GM12878 (cell line): ENCODE measurements around the gene PTPRN2. TPM values are rescaled to one million over a fixed set of nuclear protein-coding genes. Genes with fewer than 3 reads are reported as not detected.

Experiments used
- ATAC-seq: fragments of 200-7000 bp; cut with Tn5 transposase; 3 replicates; pipeline ENCODE4 v1.9.1; 2020; ENCODE audit warnings: mild to moderate bottlenecking, moderate library complexity
- BruUV-seq: library from RNA; stranded (reverse); fragments of 400-500 nt; replicated peaks from 2 replicates; lab custom pipeline; 2021; lab: Mats Ljungman, UMichigan
- CTCF ChIA-PET: fragments of 300-600 bp; sonication (Branson Sonifier 250); formaldehyde crosslinking; extraction: SDS; loops from one replicate; lab custom pipeline; 2021; ENCODE audit warnings: inconsistent platforms; lab: Yijun Ruan, JAX
- POLR2A ChIA-PET: fragments of 350-600 bp; formaldehyde crosslinking; extraction: SDS; loops from one replicate; lab custom pipeline; 2021; ENCODE audit warnings: inconsistent platforms; lab: Charles Lee
- RAD21 ChIA-PET: fragments of 300-600 bp; sonication (Branson Sonifier 250); formaldehyde crosslinking; loops from one replicate; lab custom pipeline; 2023; ENCODE audit warnings: antibody characterized with exemption; ENCODE audit not compliant: unreplicated experiment; lab: Charles Lee
- SMC1A ChIA-PET: fragments of 300-600 bp; sonication (Branson Sonifier 250); formaldehyde crosslinking; loops from one replicate; lab custom pipeline; 2023; ENCODE audit not compliant: unreplicated experiment, uncharacterized antibody; lab: Charles Lee
- DNase-seq: peaks from one replicate; pipeline ENCODE4 v3.0.0-alpha.2; 2011; ENCODE audit warnings: low read depth, low spot score
- FAIRE-seq: peaks from 3 replicates; lab custom pipeline; 2011; peaks lifted over from hg19 to GRCh38; lab: Jason Lieb, UNC
- H2AFZ ChIP-seq: 2 replicates; pipeline ENCODE4 v1.6.0; 2011; ENCODE audit warnings: low read depth, low read length, control low read depth; ENCODE audit not compliant: control insufficient read depth
- H3K27ac ChIP-seq: 2 replicates; pipeline ENCODE4 v1.5.1; 2011; ENCODE audit warnings: control low read depth; ENCODE audit not compliant: control insufficient read depth, insufficient read depth
- H3K27me3 ChIP-seq, 2 experiments: replicated peaks in 1 of 2; 2 replicates each; pipeline versions ENCODE4 v1.6.0 to v1.6.1; 2011; ENCODE audit warnings: low read length in 1 of 2; ENCODE audit not compliant: control insufficient read depth in 2 of 2, insufficient read depth in 2 of 2
- H3K36me3 ChIP-seq, 2 experiments: 2 replicates each; pipeline ENCODE4 v1.5.1; 2011; ENCODE audit warnings: low read length in 1 of 2; ENCODE audit not compliant: control insufficient read depth in 2 of 2, insufficient read depth in 2 of 2
- H3K4me1 ChIP-seq: 2 replicates; pipeline ENCODE4 v1.6.1; 2011; ENCODE audit warnings: mild to moderate bottlenecking, low read length, moderate library complexity, mixed read lengths; ENCODE audit not compliant: control insufficient read depth, insufficient read depth
- H3K4me2 ChIP-seq: 2 replicates; pipeline ENCODE4 v1.6.0; 2011; ENCODE audit warnings: control low read depth; ENCODE audit not compliant: control insufficient read depth, insufficient read depth
- H3K4me3 ChIP-seq: fragments of 200-600 bp; sonication (generic); 2 replicates; pipeline ENCODE4 v1.5.1; 2016
- H3K79me2 ChIP-seq: 2 replicates; pipeline ENCODE4 v1.6.0; 2011; ENCODE audit warnings: low read length; ENCODE audit not compliant: control insufficient read depth, insufficient read depth
- H3K9ac ChIP-seq: 2 replicates; pipeline ENCODE4 v1.8.0; 2011; ENCODE audit warnings: low read length, control low read depth, mixed read lengths; ENCODE audit not compliant: control insufficient read depth, insufficient read depth
- H3K9me3 ChIP-seq: replicated peaks from 3 replicates; pipeline ENCODE4 v1.5.1; 2011; ENCODE audit warnings: mild to moderate bottlenecking, low read length; ENCODE audit not compliant: control insufficient read depth, insufficient read depth
- H4K20me1 ChIP-seq: 2 replicates; pipeline ENCODE4 v1.6.0; 2011; ENCODE audit not compliant: control insufficient read depth, insufficient read depth
- ATF2 ChIP-seq: IDR thresholded peaks from 2 replicates; pipeline ENCODE4 v1.6.1; 2012; ENCODE audit warnings: low read length, inconsistent platforms
- ATF3 ChIP-seq: IDR thresholded peaks from 2 replicates; pipeline ENCODE4 v1.6.1; 2011; ENCODE audit warnings: low read depth, mild to moderate bottlenecking, low read length, moderate library complexity, borderline replicate concordance; ENCODE audit errors: extremely low read depth
- BMI1 ChIP-seq: fragments of 450-650 bp; IDR thresholded peaks from 2 replicates; pipeline ENCODE4 v1.6.1; 2016; ENCODE audit warnings: mild to moderate bottlenecking, moderate library complexity, borderline replicate concordance
- CTCF ChIP-seq, 3 experiments: IDR thresholded peaks in 2 of 3; conservative IDR thresholded peaks in 1 of 3; 2 replicates each; pipeline ENCODE4 v1.5.1; 2011; ENCODE audit warnings: low read depth in 3 of 3, low read length in 3 of 3, mild to moderate bottlenecking in 3 of 3, control low read depth in 2 of 3, moderate library complexity in 2 of 3, inconsistent platforms in 1 of 3, mixed read lengths in 1 of 3; ENCODE audit not compliant: control insufficient read depth in 2 of 3, insufficient read depth in 1 of 3; ENCODE audit errors: extremely low read depth in 1 of 3
- EP300 ChIP-seq, 2 experiments: fragments of 150-350 bp in 1 of 2; IDR thresholded peaks; 2 replicates each; pipeline ENCODE4 v1.6.1; 2011 to 2012; ENCODE audit warnings: low read depth in 2 of 2, low read length in 2 of 2, borderline replicate concordance in 1 of 2, improper control_type of control experiment in 1 of 2, inconsistent platforms in 1 of 2; ENCODE audit not compliant: control insufficient read depth in 1 of 2
- HDGF ChIP-seq: fragments of 450-650 bp; IDR thresholded peaks from 2 replicates; pipeline ENCODE4 v1.6.1; 2016; ENCODE audit warnings: antibody characterized with exemption
- MYC ChIP-seq: IDR thresholded peaks from 2 replicates; pipeline ENCODE4 v1.6.1; 2011; ENCODE audit warnings: mild to moderate bottlenecking, low read length, moderate library complexity, inconsistent platforms; ENCODE audit not compliant: insufficient read depth, insufficient replicate concordance, insufficient read length, severe bottlenecking
- PAX8 ChIP-seq: fragments of 450-650 bp; IDR thresholded peaks from 2 replicates; pipeline ENCODE4 v1.6.1; 2017; ENCODE audit warnings: mild to moderate bottlenecking, moderate library complexity
- PBX3 ChIP-seq: IDR thresholded peaks from 2 replicates; pipeline ENCODE4 v1.6.1; 2011; ENCODE audit warnings: mild to moderate bottlenecking, low read depth, low read length, moderate library complexity; ENCODE audit not compliant: insufficient replicate concordance
- POLR2AphosphoS5 ChIP-seq: IDR thresholded peaks from 2 replicates; pipeline ENCODE4 v1.6.1; 2011; ENCODE audit warnings: mild to moderate bottlenecking, low read length, inconsistent platforms
- RELA ChIP-seq: fragments of 450-650 bp; IDR thresholded peaks from 2 replicates; pipeline ENCODE4 v1.8.0; 2014; ENCODE audit warnings: borderline replicate concordance; ENCODE audit not compliant: partially characterized antibody
- SPI1 ChIP-seq: IDR thresholded peaks from 2 replicates; pipeline ENCODE4 v1.6.1; 2011; ENCODE audit warnings: low read depth, mild to moderate bottlenecking, low read length, moderate library complexity, borderline replicate concordance; ENCODE audit not compliant: insufficient read depth
- ZNF207 ChIP-seq: fragments of 450-650 bp; IDR thresholded peaks from 2 replicates; pipeline ENCODE4 v1.6.1; 2014; ENCODE audit warnings: antibody characterized with exemption, mild to moderate bottlenecking, borderline replicate concordance
- ZNF274 ChIP-seq: IDR thresholded peaks from one replicate; pipeline ENCODE4 v1.8.0; 2011; ENCODE audit not compliant: insufficient read length, insufficient read depth
- WGBS: methylation state at CpG from one replicate; pipeline ENCODE4 v1.1.6; 2016; ENCODE audit warnings: low lambda C conversion rate; ENCODE audit not compliant: insufficient replicate concordance, insufficient coverage; ENCODE audit errors: missing lambda C conversion rate; 5-methylcytosine and 5-hydroxymethylcytosine counted together
- in situ Hi-C: fragments of 300-500 bp; cut with MboI; formaldehyde crosslinking; loops from 9 replicates; pipeline ENCODE4 v1.14.3; 2018; ENCODE audit warnings: mixed read lengths
- intact Hi-C: fragments of 100-400 bp; cut with micrococcal nuclease; formaldehyde crosslinking; loops from one replicate; pipeline ENCODE4 v1.14.2; 2022; ENCODE audit not compliant: unreplicated experiment
- polyA plus RNA-seq, 11 experiments: library from polyadenylated mRNA; depleted of rRNA in 4 of 11; unstranded in 6 of 11; stranded (reverse) in 5 of 11; fragments of >200 nt; fragmentation: Nextera tagmentation in 4 of 11; fragmentation: Illumina TruSeq in 1 of 11; extraction: Ambion mirVana in 4 of 11; extraction: Trizol in 1 of 11; gene quantifications; 1 replicate in 1 of 11; 2 replicates in 10 of 11; pipeline versions ENCODE4 v1.2.1 to v1.2.3, GENCODE V29; 2011 to 2016; ENCODE audit warnings: inconsistent platforms in 2 of 11, missing spikeins in 2 of 11, low read depth in 1 of 11
- total RNA-seq, 4 experiments: library from RNA; depleted of rRNA in 3 of 4; stranded (reverse); fragments of >200 nt in 3 of 4; fragmentation: Illumina TruSeq in 1 of 4; extraction: Trizol in 1 of 4; gene quantifications; 2 replicates each; pipeline versions ENCODE4 v1.2.1 to v1.2.3, GENCODE V29; 2013 to 2021

PTPRN2 gene
- total and polyA plus RNA-seq, 10 of the 15 experiments (the other 5 are each of a cell fraction or from before 2014, with no cell fraction given) = 5.4 TPM; not detected in 9

- Histone ChIP-seq H4K20me1 (no peaks in the 10 kb centered on the region), H3K79me2 (no peaks in the 10 kb centered on the region), H3K27me3 (no peaks in the 10 kb centered on the region), H2AFZ (no peak overlapping the region), H3K9ac (no peak overlapping the region), H3K4me1 (no peaks in the 10 kb centered on the region), H3K4me3 (no peak overlapping the region), H3K27ac (no peak overlapping the region), H3K36me3 (no peaks in the 10 kb centered on the region), H3K4me2 (no peak overlapping the region)
- in situ Hi-C loops = no loop called here
- BruUV-seq = no TSS peak
- ChIA-PET CTCF (no interaction called here), RAD21 (no interaction called here)
- 82% methylated on average over 45 of the region's 54 CpGs for WGBS
- no peak for ATAC-seq
- TF ChIP-seq EP300 (IDR thresholded peaks at IDR 0.05; ENCODE audit: borderline replicate concordance in 1 of 2, control insufficient read depth in 1 of 2, low read depth in 2 of 2, low read length in 2 of 2) = no peak
- TF ChIP-seq POLR2AphosphoS5 = no peak
- no peak for TF ChIP-seq ZNF207
- no peak for TF ChIP-seq HDGF
- TF ChIP-seq SPI1 = no peak
- TF ChIP-seq CTCF (IDR thresholded peaks at IDR 0.05 in 2 of 3, conservative IDR thresholded peaks at IDR 0.05 in 1 of 3; ENCODE audit: control insufficient read depth in 2 of 3, extremely low read depth in 1 of 3, insufficient read depth in 1 of 3, low read depth in 3 of 3, low read length in 3 of 3) = no peak
- TF ChIP-seq ATF3 = no peak
- TF ChIP-seq MYC = no peak
- no peak for TF ChIP-seq ATF2
- TF ChIP-seq ZNF274 = no peak
- no peak for TF ChIP-seq PAX8
- TF ChIP-seq RELA = no peak
- TF ChIP-seq BMI1 = no peak
- no peak for TF ChIP-seq PBX3
- TF ChIP-seq, all 136 proteins: peak for 0
- SMC1A ChIA-PET = no interaction called here
- no peak for DNase-seq
- no peak for FAIRE-seq
- H3K9me3 ChIP-seq = no peaks in the 10 kb centered on the region; the same call in 2 of the 3 replicates
- POLR2A ChIA-PET = no interaction called here
- intact Hi-C loops = no loop called here
Measured at GRCh38 chr7:158098125-158099030, 489.2 kb downstream of the PTPRN2 start.
